ENCODE measurements around the gene PTGFRN. TPM values are rescaled to one million over a fixed set of nuclear protein-coding genes. Genes with fewer than 3 reads are reported as not detected.

PTGFRN gene
- total and polyA plus RNA-seq, 2 of the 8 experiments (the other 6 are each of a cell fraction or from before 2014, with no cell fraction given) = 13.0 to 32.6 TPM

DNA sequence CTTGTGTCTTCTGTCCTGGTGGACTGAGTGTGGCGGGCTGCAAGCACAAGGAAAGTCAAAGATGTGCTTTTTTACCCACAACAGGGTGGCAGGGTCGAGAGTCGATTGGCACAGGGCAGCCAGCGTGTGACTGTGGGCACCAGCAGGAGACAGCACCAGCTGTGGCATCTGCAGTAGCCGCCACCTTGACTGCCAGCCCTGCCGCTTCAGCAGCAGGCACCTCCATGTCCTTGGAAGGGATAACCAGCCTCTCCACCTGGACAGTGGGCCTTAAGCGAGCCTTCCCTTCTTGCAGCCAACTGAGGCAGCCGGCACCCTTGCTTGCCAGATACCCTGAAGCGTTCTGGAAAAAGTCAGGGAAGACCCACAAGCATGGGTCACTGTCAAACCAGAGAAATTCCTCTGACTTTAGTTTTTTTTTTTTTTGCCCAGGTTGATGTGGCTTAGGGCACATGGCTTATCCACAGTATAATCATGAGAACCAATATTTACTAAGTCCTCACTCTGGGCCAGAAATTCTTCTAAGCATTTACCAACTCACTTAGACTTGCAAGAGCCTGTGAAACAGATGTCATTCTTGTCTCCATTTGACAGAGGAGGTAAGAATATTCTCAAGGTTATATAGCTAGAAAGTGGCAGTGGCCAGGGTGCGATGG is 30.1 kb upstream of the PTGFRN start:
- ChIA-PET POLR2A (ENCODE audit: partially characterized antibody) (interaction anchor here (1.0 to 1.2 kb wide), 2 partner anchors 24 to 152 kb away, joined by 3 read pairs; no protein-coding TSS in a partner anchor), CTCF (ENCODE audit: partially characterized antibody) (interaction anchor here (0.8 to 7.5 kb wide), 13 partner anchors 10 to 245 kb away, joined by 3 to 79 read pairs (median 4); no protein-coding TSS in a partner anchor)
- Histone ChIP-seq H2BK15ac (ENCODE audit: low read length) (peak overlapping the region; percentile 9; the same call in 1 of the 2 replicates), H3K36me3 (ENCODE audit: control insufficient read depth in 2 of 4, insufficient read depth in 4 of 4, low read length in 3 of 4) (no peaks in the 10 kb centered on the region), H2BK20ac (ENCODE audit: low read length) (peak overlapping the region; percentile 96; the same call in 1 of the 2 replicates), H3K9ac (replicated peaks in 1 of 4; ENCODE audit: extremely low read depth in 1 of 4, low read depth in 3 of 4, low read length in 3 of 4) (peak overlapping the region in 1 of 4 experiments; percentile 36; a peak in 2 of 7 replicates), H3K4me3 (ENCODE audit: extremely low read depth in 1 of 4, insufficient read depth in 2 of 4, low read depth in 3 of 4, low read length in 4 of 4) (no peak overlapping the region), H4K5ac (ENCODE audit: insufficient read length, low read depth, low read length) (peak overlapping the region; percentile 19), H3K4ac (replicated peaks; ENCODE audit: insufficient read length, low read depth, low read length) (peak overlapping the region; percentile 92), H4K8ac (ENCODE audit: extremely low read depth, insufficient read depth, low read length) (no peak overlapping the region), H2BK5ac (ENCODE audit: low read depth, low read length) (peak overlapping the region; percentile 99; the same call in 1 of the 2 replicates), H3K23ac (ENCODE audit: insufficient read length) (no peak overlapping the region), H3K79me1 (ENCODE audit: low read depth, low read length) (no peaks in the 10 kb centered on the region), H3K27me3 (replicated peaks in 1 of 4; ENCODE audit: control insufficient read depth in 3 of 4, extremely low read depth in 1 of 4, insufficient read depth in 3 of 4, low read length in 3 of 4) (no peaks in the 10 kb centered on the region), H3K4me2 (ENCODE audit: insufficient read depth in 1 of 2, low read depth in 2 of 2, low read length in 2 of 2) (peak overlapping the region in 1 of 2 experiments; percentile 75; a peak in 1 of 4 replicates), H2AFZ (ENCODE audit: low read length) (peak overlapping the region; percentile 36; the same call in 1 of the 2 replicates), H3K9me3 (ENCODE audit: insufficient read depth in 2 of 2, low read depth in 1 of 2, low read length in 1 of 2) (no peaks in the 10 kb centered on the region), H3K79me2 (ENCODE audit: control insufficient read depth in 1 of 2, insufficient read depth in 2 of 2, low read length in 2 of 2) (no peaks in the 10 kb centered on the region), H3K18ac (ENCODE audit: extremely low read depth, low read length) (peak overlapping the region; percentile 96), H2BK120ac (replicated peaks; ENCODE audit: low read depth, low read length) (peak overlapping the region; percentile 99), H2BK12ac (ENCODE audit: low read depth, low read length) (peak overlapping the region; percentile 99), H2AK5ac (ENCODE audit: low read depth, low read length) (peak overlapping the region; percentile 97), H4K20me1 (replicated peaks in 1 of 2; ENCODE audit: control insufficient read depth in 1 of 2, insufficient read depth in 2 of 2, low read length in 2 of 2) (no peaks in the 10 kb centered on the region), H3K56ac (replicated peaks; ENCODE audit: insufficient read length, low read depth, low read length) (peak overlapping the region; percentile 34), H3K27ac (ENCODE audit: low read depth, low read length) (peak overlapping the region; percentile 73), H3K4me1 (replicated peaks in 1 of 4; ENCODE audit: control insufficient read depth in 3 of 4, insufficient read depth in 4 of 4, low read length in 3 of 4) (peaks cover 4 to 22% (median 20%) of the 10 kb centered on the region in 4 experiments), H3K14ac (ENCODE audit: insufficient read length) (no peak overlapping the region), H3K23me2 (ENCODE audit: low read depth, low read length) (no peaks in the 10 kb centered on the region; the same call in 1 of the 2 replicates), H4K91ac (replicated peaks; ENCODE audit: insufficient read length, low read length) (peak overlapping the region; percentile 99)
- DNase-seq (ENCODE audit: low read depth in 1 of 2, low spot score in 2 of 2) (peak in 1 of 2 experiments; percentile 47), FAIRE-seq (no peak)
- WGBS, 2 experiments (ENCODE audit: extremely low coverage in 1 of 2, insufficient coverage in 1 of 2, insufficient read length in 1 of 2, insufficient replicate concordance in 2 of 2, low coverage in 1 of 2, low lambda C conversion rate in 2 of 2, missing lambda C conversion rate in 1 of 2) = 84% methylated on average over 9 of the region's 10 CpGs; no CpG with 5 or more reads in 1 of the 2 experiments
- no peak for TF ChIP-seq BCL11A (IDR thresholded peaks at IDR 0.05; ENCODE audit: low read depth in 2 of 2, low read length in 2 of 2)
- TF ChIP-seq ASH2L (IDR thresholded peaks at IDR 0.05; ENCODE audit: low read length) = no peak
- no peak for TF ChIP-seq SAP30 (IDR thresholded peaks at IDR 0.05; ENCODE audit: insufficient read depth, insufficient replicate concordance, low read length)
- no peak for TF ChIP-seq RFX5 (IDR thresholded peaks at IDR 0.05; ENCODE audit: borderline replicate concordance, low read depth, low read length)
- TF ChIP-seq GTF2F1 (IDR thresholded peaks at IDR 0.05; ENCODE audit: borderline replicate concordance, low read depth, low read length) = no peak
- TF ChIP-seq CHD1 (IDR thresholded peaks at IDR 0.05; ENCODE audit: low read depth, low read length) = no peak
- no peak for TF ChIP-seq SIRT6 (IDR thresholded peaks at IDR 0.05; ENCODE audit: low read length)
- TF ChIP-seq POLR2A (IDR thresholded peaks at IDR 0.05; ENCODE audit: control extremely low read depth in 1 of 2, low read depth in 2 of 2, low read length in 2 of 2) = no peak
- no peak for TF ChIP-seq SIX5 (IDR thresholded peaks at IDR 0.05; ENCODE audit: low read depth, low read length)
- no peak for TF ChIP-seq RAD21 (IDR thresholded peaks at IDR 0.05 in 1 of 2, conservative IDR thresholded peaks at IDR 0.05 in 1 of 2; ENCODE audit: low read depth in 2 of 2, low read length in 2 of 2)
- TF ChIP-seq ZNF274 (IDR thresholded peaks at IDR 0.05; ENCODE audit: borderline replicate concordance, extremely low read depth, low read length) = no peak
- TF ChIP-seq GABPA (IDR thresholded peaks at IDR 0.05; ENCODE audit: borderline replicate concordance, insufficient read depth, low read length) = no peak

Measured in H1 (cell line).